SU-DHL-6 (cell line): ENCODE results near the gene SH3PXD2B.

Experiments
- CTCF ChIP-seq: fragments of 200-600 bp; sonication (generic); IDR thresholded peaks from one replicate; pipeline ENCODE4 v1.5.1; 2017; ENCODE audit warnings: antibody characterized with exemption, mild to moderate bottlenecking, low read length, moderate library complexity; ENCODE audit not compliant: insufficient read depth, poor library complexity, severe bottlenecking
- EZH2phosphoT487 ChIP-seq: fragments of 200-600 bp; sonication (generic), shearing (Covaris generic); conservative IDR thresholded peaks from 2 replicates; pipeline ENCODE4 v1.6.1; 2018; ENCODE audit warnings: mild to moderate bottlenecking, antibody characterized with exemption, low read length, moderate library complexity, mixed read lengths

- TF ChIP-seq CTCF (no peak), EZH2phosphoT487 (no peak)
Observed at GRCh38 chr5:172303162-172303561, 151.2 kb downstream of the SH3PXD2B start.
